Parathyroid adenoma (tissue), 2 donors: ENCODE results near the gene ATP6V0E2.

Source experiments
- H2AFZ ChIP-seq: fragments of 300-600 bp; sonication (generic); one replicate; pipeline ENCODE4 v1.7.0; 2017; ENCODE audit warnings: antibody characterized with exemption, mild to moderate bottlenecking
- H3K27ac ChIP-seq: fragments of 300-600 bp; sonication (generic); one replicate; pipeline ENCODE4 v1.7.0; 2017
- H3K27me3 ChIP-seq: fragments of 300-600 bp; sonication (generic); one replicate; pipeline ENCODE4 v1.7.0; 2017; ENCODE audit warnings: low read length; ENCODE audit not compliant: control insufficient read depth, insufficient read depth
- H3K36me3 ChIP-seq: fragments of 300-600 bp; sonication (generic); one replicate; pipeline ENCODE4 v1.7.0; 2017; ENCODE audit warnings: low read length; ENCODE audit not compliant: control insufficient read depth, insufficient read depth
- H3K4me1 ChIP-seq: fragments of 300-600 bp; sonication (generic); one replicate; pipeline ENCODE4 v1.7.0; 2017; ENCODE audit warnings: control low read depth
- H3K4me2 ChIP-seq: fragments of 300-600 bp; sonication (generic); one replicate; pipeline ENCODE4 v1.7.0; 2017; ENCODE audit warnings: low read length
- H3K4me3 ChIP-seq: fragments of 300-600 bp; sonication (generic); one replicate; pipeline ENCODE4 v1.7.0; 2017; ENCODE audit warnings: low read depth, low read length
- H3K79me2 ChIP-seq: fragments of 300-600 bp; sonication (generic); one replicate; pipeline ENCODE4 v1.7.0; 2017; ENCODE audit warnings: control low read depth
- H3K9ac ChIP-seq: fragments of 300-600 bp; sonication (generic); one replicate; pipeline ENCODE4 v1.7.0; 2017; ENCODE audit warnings: mild to moderate bottlenecking
- H3K9me3 ChIP-seq: fragments of 300-600 bp; sonication (generic); one replicate; pipeline ENCODE4 v1.7.0; 2017; ENCODE audit warnings: low read length; ENCODE audit not compliant: control insufficient read depth
- TF ChIP-seq, protein P1 (sequence below): fragments of 300-600 bp; sonication (generic); IDR thresholded peaks from one replicate; pipeline ENCODE4 v1.7.0; 2017; ENCODE audit warnings: antibody characterized with exemption, mild to moderate bottlenecking
- donor health status: primary hyperparathyroidism.

The ATP6V0E2 gene

DNA sequence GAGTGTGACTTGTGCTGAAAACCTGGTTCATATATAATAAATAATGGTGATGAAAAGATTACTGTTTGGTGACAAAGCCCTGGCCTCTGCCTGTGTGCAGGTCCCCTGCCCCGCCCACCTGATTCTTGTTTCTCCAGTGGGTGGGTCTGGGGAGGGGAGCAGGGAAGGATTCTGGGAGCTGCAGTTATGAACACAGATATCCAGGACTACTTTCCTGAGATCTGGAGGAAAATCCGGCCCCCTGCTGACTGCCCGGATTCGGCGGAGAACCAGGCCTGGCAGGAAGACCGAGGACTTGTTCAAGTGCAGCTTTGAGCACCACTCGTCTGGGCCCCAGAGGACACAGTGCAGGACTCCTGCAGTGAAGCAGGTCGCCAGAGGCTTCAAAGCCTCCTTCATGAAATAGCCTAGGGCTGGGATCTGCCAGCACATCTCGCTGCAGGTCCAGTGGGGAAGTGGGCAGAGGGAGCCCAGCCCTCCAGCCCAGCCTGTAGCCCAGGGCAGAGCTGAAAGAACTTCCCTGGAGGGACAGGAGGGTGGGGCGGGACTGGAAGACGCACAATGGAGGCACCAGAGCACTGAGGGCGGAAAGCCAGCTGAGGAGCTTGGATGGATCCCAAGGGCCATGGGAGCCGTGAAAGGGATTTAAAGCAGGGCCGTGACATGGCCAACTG, 7.0 kb downstream of the ATP6V0E2 start:
- no peaks in the 10 kb centered on the region for H3K27me3 ChIP-seq
- H2AFZ ChIP-seq: no peak overlapping the region
- H3K9ac ChIP-seq: no peak overlapping the region
- H3K4me1 ChIP-seq: peaks cover 14% of the 10 kb centered on the region
- no peak overlapping the region for H3K4me3 ChIP-seq
- TF ChIP-seq, protein P1, sequence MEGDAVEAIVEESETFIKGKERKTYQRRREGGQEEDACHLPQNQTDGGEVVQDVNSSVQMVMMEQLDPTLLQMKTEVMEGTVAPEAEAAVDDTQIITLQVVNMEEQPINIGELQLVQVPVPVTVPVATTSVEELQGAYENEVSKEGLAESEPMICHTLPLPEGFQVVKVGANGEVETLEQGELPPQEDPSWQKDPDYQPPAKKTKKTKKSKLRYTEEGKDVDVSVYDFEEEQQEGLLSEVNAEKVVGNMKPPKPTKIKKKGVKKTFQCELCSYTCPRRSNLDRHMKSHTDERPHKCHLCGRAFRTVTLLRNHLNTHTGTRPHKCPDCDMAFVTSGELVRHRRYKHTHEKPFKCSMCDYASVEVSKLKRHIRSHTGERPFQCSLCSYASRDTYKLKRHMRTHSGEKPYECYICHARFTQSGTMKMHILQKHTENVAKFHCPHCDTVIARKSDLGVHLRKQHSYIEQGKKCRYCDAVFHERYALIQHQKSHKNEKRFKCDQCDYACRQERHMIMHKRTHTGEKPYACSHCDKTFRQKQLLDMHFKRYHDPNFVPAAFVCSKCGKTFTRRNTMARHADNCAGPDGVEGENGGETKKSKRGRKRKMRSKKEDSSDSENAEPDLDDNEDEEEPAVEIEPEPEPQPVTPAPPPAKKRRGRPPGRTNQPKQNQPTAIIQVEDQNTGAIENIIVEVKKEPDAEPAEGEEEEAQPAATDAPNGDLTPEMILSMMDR: no peak
- no peaks in the 10 kb centered on the region for H3K36me3 ChIP-seq
- no peaks in the 10 kb centered on the region for H3K79me2 ChIP-seq
- no peaks in the 10 kb centered on the region for H3K9me3 ChIP-seq
- no peak overlapping the region for H3K4me2 ChIP-seq
- H3K27ac ChIP-seq: no peak overlapping the region

DNA sequence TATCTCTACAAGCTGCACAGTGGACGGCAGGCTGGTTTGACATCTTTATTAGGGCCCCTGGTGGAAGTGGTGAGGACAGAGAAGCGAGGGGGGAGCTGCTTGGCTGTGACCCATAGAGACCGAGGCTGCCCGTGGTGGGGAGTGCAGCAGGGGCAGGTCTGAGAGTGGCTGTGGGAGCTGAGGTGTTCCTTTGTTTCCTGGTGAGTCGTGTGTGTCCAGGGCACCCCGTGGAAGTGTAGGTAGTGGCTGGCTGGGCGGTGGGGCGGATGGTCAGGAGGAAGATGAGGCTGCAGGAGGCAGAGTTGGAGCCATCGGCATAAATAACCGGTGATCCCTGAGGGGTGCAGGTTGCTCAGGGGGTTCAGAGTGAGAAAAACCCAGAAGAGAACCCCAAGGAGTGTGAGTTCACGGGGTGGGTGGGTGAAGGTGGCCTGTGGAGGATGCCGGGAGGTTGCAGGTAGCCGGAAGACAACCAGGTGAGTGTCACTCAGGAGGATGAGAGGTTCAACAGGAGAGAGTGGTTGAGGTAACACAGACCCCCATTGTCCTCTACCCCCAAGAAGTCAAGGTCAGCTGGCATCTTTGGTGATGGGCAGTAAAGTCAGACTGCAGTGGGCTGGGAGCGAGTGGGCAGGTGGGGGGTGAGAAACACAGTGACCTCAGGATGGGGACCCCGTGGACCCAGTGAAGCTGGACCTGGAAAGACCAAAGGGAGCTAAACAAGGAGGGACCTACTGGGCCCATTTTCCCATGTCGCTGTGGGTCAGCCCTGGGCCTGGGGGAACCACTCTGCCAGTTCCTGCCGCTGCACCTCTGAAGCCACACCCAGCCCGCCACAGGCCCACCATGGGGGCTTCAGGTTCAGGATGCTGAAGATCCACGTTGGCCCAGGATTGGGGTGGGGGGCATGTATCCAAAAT, 7.8 kb downstream of the ATP6V0E2 start:
- no peaks in the 10 kb centered on the region for H3K27me3 ChIP-seq
- no peak overlapping the region for H3K27ac ChIP-seq
- H3K9ac ChIP-seq: no peak overlapping the region
- TF ChIP-seq, protein P1: no peak
- H3K4me1 ChIP-seq: peaks cover 14% of the 10 kb centered on the region
- no peaks in the 10 kb centered on the region for H3K9me3 ChIP-seq
- no peak overlapping the region for H3K4me2 ChIP-seq
- H3K4me3 ChIP-seq: no peak overlapping the region
- H2AFZ ChIP-seq: no peak overlapping the region
- H3K79me2 ChIP-seq: no peaks in the 10 kb centered on the region
- no peaks in the 10 kb centered on the region for H3K36me3 ChIP-seq

- no peak overlapping the region for H2AFZ ChIP-seq
- H3K36me3 ChIP-seq: no peaks in the 10 kb centered on the region
- H3K9me3 ChIP-seq: no peaks in the 10 kb centered on the region
- TF ChIP-seq, protein P1: no peak
- H3K27me3 ChIP-seq: no peaks in the 10 kb centered on the region
- no peak overlapping the region for H3K4me3 ChIP-seq
- no peak overlapping the region for H3K27ac ChIP-seq
- no peak overlapping the region for H3K4me2 ChIP-seq
- no peak overlapping the region for H3K9ac ChIP-seq
- H3K4me1 ChIP-seq: peaks cover 14% of the 10 kb centered on the region
- H3K79me2 ChIP-seq: no peaks in the 10 kb centered on the region
These were observed 8.7 kb downstream of the ATP6V0E2 start for GRCh38 chr7:149882248-149883047.

GRCh38 chr7:149883048-149883438, 9.3 kb downstream of the ATP6V0E2 start:
- Histone ChIP-seq H2AFZ (no peak overlapping the region), H3K4me3 (no peak overlapping the region), H3K9me3 (no peaks in the 10 kb centered on the region), H3K27me3 (no peaks in the 10 kb centered on the region), H3K4me1 (peaks cover 14% of the 10 kb centered on the region), H3K27ac (peak overlapping the region; percentile 68), H3K36me3 (no peaks in the 10 kb centered on the region), H3K79me2 (no peaks in the 10 kb centered on the region), H3K4me2 (no peak overlapping the region), H3K9ac (no peak overlapping the region)
- TF ChIP-seq, protein P1: no peak
